ENCODE measurements around the gene ANKRD62. TPM values are rescaled to one million over a fixed set of nuclear protein-coding genes. Genes with fewer than 3 reads are reported as not detected.

ANKRD62 gene
- total RNA-seq, 1 donor from 2014 or later, result 0.48 TPM

Other genes starting within 250 kb of the ANKRD62 start
- 28.7 TPM for gene CHMP1B, start 242.4 kb upstream of the ANKRD62 start, total RNA-seq
- gene MPPE1, start 185.5 kb upstream of the ANKRD62 start, total RNA-seq, result 25.7 TPM
- 140 TPM for gene IMPA2, start 112.3 kb upstream of the ANKRD62 start, total RNA-seq
- 0.80 TPM for gene CIDEA, start 160.5 kb downstream of the ANKRD62 start, total RNA-seq
- gene TUBB6, start 214.4 kb downstream of the ANKRD62 start, total RNA-seq, result 201 TPM

Measured in esophagus mucosa (tissue), 1 donor.